ENCODE data around the gene ANKMY1.
"Not testable (repeated sequence)": the region's sequence is repeated elsewhere in the genome, so short reads cannot be mapped to it uniquely, and the experiment has no call there.

The ANKMY1 gene

DNA sequence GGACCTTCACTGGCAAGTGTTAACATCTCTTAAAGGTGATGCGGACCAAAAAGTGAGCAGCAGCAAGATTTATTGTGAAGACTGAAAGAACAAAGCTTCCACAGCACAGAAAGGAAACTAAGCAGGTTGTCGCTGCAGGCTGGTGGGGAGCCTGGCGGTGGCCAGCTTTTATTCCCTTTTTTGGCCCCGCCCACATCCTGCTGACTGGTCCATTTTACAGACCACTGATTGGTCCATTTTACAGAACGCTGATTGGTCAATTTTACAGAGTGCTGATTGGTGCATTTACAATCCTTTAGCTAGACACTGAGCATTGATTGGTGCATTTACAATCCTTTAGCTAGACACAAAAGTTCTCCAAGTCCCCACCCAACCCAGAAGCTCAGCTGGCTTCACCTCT lies 35.9 kb downstream of the ANKMY1 start:
- DNase-seq (ENCODE audit: low read depth in 2 of 2): not testable (repeated sequence)

DNA sequence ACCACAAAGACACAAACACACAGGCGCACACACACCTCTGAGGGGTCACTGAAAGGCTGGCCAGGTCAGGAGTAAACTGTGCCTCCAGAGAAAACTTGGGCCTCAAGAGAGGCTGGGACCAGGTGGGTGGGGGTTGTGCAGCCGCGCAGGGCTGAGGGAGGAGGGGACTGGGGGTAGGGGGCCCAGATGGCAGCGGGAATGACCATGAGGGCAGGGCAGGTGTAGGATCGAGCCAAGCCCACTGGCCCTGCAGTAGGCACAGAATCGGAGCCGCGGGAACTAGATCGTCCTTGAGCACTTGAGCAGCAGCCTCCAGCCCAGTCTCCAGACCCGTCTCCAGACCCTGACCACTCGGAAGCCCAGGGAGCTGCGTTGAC lies 36.8 kb downstream of the ANKMY1 start:
- DNase-seq (ENCODE audit: low read depth in 2 of 2): no peak

DNA sequence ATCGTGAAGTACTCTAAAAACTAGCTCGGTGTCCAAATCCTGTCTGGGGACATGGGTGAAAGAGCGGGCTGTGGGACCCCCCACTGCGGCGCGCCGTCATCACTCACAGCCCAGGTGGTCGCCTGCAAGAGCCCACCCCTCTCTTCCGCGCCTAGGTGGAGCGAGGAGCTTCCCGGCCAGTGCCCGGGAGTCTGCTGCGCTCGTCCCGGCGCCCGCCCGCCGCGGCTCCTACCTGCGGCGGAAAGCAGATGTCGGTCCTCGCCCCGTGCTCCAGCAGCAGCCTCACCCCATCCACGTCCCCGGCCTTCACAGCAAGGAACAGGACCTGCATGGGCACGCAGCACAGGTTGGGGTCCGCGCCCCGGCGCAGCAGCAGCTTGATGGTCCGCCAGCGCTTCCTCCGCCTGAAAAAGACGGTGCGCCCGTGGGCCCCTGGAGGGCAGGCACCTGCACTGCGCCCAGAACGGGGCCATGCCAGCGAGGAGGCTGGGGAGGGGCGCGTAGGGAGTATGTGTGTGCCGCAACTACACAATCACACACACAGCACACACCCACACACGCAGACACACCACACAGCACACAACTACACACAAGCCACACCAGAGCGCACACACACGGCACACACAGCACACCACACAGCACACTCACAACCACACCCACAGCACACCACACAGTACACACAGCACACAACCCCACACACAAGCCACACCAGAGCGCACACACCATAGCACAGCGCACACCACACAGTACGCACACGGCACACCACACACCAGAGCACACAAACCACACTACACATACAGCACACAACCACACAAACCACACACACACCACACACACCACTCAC lies 37.4 kb downstream of the ANKMY1 start:
- no peak for DNase-seq (ENCODE audit: low read depth in 2 of 2)

DNA sequence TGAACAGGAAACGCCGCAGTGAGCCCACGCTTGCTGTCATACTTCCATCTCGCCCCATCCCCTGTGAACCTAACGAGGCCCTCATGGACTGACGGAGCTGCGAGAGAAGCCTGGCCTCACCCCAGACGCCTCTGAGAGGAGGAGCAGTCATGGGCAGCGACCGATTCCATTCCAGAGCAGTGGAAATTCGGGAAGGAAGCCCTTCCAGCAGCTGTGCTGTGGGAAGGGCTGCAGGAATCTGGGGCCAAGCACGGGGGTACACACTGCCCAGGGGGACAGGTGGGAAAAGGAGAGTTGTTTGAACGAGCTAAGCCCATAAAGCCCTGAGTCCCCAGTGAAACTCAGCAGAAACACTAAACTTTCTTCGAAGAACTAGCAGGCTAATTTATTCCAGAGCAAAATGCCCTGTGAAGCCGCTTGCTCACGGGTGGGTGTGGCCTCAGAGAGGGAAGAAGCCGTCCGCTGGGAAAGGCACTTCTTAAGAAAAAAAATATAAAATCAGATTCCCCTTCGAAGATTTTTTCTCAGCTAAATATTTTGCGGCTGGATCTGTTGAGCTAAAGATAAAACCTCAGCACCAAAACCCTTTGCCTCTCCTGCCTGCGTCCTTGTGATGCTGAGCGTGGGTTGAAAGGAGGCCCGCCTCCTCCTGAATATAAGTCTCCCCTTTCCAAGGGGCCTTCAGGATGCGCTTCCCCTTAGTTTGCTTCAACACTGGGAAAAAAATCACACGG lies 38.2 kb downstream of the ANKMY1 start:
- no peak for DNase-seq (ENCODE audit: low read depth in 2 of 2)

DNA sequence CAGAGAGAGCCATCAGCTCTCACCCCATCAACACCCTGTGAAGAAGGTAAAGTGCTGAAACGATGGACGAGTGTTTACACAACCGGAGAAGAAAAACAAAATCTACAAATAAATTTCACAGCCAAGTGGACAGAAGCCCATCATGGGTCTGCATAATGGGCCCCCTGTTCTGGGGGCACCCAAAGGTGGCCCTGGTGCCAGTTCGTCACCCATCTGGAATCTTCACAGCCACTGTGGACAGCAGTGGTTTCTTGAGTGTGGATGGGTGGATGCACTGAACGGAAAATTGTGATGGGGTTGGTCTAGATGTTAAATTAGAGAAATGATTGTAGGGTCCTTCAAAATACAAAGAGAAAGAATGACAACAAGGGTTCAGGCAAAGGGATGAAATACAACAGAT lies 38.8 kb downstream of the ANKMY1 start:
- no peak for DNase-seq (ENCODE audit: low read depth in 2 of 2)

DNA sequence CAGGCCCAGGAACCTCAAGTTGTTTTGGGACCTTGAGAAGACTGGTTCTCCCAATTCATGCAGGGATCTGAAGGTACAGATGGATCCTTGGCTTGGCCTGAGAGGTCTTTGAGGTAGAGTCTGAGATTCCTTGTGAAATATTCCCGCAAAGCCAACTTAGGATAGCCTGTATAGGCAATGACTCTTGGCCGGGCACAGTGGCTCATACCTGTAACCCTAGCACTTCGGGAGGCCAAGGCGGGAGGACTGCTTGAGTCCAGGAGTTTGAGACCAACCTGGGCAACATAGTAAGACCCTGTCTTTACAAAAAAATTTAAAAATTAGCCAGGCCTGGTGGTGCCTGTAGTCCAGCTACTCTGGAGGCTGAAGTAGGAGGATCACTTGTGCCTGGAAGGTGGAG lies 40.4 kb downstream of the ANKMY1 start:
- no peak for DNase-seq (ENCODE audit: low read depth in 2 of 2)

DNA sequence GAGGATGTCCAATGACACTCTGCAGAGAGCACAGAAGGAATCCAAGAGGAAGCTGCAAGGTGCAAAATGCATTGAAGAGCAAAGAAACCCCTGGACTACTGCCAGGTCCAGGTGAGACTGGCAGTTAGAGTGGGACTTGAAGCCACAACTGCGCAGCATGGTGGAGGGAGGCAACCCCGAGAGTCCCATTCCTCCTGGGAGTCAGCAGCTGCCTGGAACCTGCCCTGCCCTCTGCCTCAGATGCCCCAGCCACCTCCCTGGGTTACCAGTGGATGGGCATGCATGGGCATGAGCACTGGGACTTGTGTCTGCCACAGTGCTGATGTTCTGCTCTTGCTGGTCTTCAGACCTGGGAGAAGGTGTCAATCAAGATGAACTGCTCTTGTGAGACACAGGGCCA lies 43.2 kb downstream of the ANKMY1 start:
- DNase-seq (ENCODE audit: low read depth in 2 of 2): no peak

DNA sequence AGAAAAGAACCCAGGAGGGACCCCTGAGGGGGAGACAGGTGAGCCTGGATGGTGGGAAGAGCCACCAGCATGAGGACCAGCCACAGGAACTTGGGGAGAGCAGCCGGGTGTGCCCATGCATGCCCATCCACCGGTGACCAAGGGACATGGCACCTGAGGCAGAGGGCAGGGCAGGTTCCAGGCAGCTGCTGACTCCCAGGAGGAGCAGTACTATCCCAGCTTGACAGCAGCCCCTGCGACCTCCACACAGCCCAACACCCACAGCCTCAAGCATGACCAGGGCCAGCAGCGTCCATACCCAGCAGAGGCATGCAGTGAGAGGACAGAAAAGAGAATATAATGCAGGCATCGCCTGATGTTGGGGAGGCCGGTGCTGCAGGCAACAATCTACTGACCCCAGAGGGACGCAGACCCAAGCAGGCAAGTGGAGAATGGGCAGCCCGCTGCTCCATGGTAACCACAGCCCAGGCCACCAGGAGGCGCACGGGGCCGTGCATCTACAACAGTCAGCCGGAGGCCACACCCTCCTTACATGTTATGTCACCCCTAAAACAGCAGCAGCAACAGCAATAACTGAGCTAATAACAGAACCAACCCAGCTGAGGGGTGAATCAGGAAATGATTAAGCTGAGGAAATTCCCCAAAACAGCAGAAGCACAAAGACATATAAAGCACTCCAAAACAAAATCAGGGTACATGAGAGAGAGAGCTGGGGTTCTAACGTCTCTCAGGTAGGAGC lies 44.1 kb downstream of the ANKMY1 start:
- DNase-seq (ENCODE audit: low read depth in 2 of 2): peak; percentile 58 to 63

DNA sequence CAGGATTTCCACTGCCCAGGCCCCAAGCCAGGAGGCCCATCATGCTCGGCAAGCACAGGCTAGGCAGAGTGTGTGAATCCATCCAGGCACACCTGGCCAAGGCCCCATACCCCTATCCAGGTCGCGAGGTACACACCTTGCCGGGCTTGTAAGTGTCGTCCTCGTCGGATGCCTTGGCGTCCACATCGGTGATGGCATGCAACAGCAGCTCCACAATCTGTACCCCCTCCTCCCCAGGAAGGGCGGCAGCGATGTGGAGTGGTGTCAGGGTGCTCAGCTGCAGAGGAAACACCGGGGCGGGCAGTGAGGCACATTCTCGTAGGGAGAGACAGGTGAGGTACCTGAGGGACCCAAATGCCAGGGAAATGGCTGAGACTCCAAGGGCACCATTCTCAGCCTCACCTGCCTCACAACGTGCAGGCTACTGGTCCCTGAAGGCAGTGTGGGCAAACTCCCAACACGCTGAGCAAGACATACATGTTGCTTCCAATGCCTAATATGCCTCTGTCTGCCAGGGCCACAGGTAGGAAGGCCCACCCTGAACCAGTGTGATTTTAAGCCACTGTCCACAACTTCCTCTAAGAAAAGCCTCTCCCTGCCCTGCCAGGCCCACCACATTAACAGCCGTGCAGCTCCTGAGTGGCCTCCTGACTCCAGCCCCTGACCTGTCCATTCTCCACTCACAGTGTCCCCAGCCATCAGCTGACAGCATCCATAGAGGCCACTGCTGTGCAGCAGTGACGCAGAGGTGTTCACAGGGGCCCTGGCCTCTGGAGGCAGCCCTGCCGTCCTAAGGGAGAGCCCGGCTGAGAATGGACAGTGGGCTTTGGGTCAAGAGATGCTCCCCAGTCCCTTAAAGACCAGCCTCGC lies 44.9 kb downstream of the ANKMY1 start:
- no peak for DNase-seq (ENCODE audit: low read depth in 2 of 2)

DNA sequence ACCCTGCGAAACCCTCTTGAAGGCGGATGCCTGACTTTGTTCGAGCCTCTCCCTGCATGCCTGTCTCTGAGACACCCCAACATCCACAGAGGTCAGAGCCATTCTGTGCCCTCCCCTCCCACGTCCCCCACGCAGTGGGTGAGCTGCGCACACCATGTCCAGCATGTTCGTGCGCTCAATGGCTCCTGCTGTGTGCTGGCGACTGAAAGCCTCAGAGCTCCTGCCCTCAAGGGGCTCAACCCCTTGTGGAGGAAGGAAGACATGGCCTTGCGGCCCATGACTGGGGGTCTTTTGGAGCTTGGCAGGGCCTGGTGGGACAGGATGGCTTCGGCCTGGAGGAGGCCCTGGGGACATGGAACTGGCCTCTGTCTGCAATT lies 45.7 kb downstream of the ANKMY1 start:
- no peak for DNase-seq (ENCODE audit: low read depth in 2 of 2)

DNA sequence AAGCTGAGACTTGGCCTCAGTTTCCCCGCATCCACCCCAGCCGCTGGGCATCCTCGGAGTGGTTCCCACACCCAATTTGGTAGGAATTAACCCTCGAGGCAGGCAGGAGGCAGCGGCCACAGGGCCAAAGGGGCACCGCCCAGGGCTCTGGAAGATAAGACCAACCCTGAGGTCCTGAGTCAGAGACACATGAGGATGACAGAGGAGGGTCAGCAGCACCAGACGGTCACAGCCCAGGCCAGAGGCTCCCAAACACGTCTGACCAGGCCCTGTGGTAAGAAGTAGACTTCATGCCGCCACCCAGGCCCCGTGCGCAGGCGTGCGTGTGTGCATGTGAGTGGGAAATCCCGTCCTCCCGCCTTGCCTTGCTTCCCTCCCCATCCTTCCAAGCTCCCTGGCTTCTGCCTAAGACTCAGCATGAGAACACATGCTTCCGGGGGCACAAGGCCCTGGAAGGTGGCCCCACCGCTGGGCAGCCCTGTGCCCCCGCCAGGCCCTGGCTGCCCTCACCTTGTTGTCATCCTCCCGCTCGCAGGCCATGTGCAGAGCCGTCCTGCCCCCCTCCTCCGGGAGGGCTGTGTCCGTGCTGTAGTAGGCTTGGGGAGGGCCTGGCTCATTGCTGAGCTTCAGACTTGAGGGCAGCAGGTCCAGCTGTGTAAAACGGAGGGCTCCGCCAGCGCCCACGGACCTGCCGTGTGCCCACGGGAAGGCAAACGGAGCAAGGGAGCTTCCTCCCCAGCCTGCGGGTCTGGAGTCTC lies 46.3 kb downstream of the ANKMY1 start:
- no peak for DNase-seq (ENCODE audit: low read depth in 2 of 2)

DNA sequence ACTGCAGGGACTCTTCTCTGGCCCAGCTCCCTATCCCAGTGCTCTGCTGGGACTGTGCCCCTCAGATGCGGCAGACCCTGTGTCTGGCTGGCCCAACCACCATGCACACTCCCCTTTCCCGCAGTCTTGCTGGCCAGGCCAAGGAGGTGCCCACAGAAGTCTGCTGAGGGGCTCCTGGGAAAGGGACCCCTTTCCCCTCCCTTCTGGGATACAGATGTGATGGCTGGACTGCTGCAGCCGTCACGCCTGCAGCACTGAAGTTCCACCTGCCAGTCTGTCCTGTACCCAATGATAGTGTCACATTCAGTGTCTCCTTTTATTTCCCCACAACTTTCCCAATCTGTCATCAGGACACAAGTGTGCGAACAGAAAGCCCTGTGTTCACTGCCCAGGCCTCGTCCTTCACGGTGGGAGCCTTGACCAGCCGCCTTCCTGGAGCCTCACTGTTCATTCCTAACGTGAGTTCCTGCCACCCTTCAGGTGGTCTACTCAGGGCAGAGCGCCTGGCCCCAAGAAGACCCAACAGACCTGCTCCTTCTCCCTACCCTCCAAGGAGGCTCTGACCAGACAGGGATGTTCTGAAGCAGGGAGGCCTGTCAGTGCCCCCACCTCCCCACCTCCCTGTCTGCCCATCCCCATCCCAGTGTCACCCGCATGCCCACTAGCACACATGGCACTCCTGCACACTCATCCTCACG lies 47.1 kb downstream of the ANKMY1 start:
- no peak for DNase-seq (ENCODE audit: low read depth in 2 of 2)

DNA sequence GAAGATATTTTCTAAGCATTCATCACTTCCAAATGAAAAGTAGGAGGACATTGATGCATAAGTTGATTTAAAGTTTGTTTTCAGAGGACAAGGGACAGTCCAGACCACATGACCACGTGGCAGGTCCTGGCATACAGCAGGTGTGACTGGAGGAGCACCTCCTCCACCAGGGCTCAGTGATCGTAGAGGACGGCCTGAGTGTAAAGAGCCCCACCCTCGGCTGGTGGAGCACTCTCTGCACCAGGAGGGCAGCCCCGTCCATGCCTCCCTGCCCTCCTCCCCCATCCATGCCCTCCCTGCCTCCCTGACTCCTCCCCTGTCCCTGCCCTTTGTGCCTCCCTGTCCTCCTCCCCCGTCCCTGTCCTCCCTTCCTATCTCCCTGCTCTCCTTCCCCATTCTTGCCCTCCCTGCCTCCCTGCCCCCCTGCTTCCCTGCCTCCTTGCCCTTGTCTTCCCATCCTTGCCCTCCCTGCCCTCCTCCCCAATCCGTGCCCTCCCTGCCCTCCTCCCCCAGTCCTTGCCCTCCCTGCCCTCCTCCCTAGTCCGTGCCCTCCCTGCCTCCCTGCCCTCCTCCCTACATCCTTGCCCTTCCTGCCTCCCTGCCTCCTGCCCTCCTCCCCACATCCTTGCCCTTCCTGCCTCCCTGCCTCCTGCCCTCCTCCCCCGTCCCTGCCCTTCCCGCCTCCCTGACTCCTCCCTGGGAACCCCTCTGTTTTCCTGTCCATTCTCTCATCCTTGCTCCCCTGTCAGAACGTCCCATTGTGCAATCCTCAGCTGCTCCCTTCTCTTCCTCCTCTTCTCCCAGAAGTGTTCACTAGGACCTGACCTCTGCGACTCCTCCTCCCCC lies 47.9 kb downstream of the ANKMY1 start:
- no peak for DNase-seq (ENCODE audit: low read depth in 2 of 2)

DNA sequence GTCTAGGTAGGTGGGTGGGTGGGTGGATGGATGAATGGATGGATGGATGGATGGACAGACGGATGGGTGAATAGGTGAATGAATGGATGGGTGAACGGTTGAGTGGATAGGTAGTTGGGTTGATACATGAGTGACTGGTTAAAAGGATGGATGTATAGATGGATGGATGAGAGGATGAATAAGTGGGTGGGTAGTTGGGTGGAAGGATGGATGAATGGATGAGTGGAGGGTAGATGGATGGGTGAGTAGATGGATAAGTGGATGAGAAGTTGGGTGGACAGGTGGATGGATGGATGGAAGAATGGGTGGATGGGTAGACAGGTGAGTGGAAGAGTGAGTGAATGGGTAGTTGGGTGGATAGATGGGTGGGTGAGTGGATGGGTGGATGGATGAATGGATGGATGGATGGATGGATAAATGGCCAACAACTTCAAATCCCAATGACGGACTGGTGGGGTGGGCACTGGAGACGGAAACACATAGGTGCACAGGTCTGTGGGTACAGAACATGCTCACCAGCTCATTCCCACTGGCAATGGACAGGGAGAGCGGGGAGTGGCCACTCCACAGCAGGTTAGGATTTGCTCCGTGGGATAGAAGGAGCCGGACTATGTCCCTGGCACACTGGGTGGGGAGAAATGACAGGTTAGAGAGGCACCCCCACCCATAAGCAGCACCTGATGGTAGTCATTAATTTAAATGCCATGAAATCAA lies 48.8 kb downstream of the ANKMY1 start:
- DNase-seq (ENCODE audit: low read depth in 2 of 2): no peak

DNA sequence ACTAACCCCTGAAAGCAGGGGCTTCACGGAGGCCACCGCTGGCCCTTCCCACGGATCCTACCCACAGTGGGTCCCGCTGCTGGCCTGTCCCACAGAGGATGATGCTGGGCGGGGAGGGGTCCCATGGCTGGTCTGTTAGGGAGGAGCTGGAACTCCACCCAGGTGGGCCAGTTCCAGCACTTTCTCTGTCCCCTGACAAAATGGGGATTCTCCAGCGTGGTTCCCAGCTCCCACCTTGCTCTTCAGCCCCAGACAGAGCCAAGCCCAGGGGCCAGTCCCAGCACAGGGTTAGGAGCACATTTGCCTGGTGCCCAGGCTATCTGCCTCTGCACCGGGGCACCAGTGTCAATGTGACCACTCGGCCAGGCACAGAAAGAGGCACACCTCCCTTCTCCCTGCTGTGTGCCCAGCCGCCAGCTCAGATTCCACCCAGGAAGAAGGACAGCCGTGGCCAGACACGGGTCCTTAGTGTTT lies 50.0 kb downstream of the ANKMY1 start:
- DNase-seq (ENCODE audit: low read depth in 2 of 2): no peak

DNA sequence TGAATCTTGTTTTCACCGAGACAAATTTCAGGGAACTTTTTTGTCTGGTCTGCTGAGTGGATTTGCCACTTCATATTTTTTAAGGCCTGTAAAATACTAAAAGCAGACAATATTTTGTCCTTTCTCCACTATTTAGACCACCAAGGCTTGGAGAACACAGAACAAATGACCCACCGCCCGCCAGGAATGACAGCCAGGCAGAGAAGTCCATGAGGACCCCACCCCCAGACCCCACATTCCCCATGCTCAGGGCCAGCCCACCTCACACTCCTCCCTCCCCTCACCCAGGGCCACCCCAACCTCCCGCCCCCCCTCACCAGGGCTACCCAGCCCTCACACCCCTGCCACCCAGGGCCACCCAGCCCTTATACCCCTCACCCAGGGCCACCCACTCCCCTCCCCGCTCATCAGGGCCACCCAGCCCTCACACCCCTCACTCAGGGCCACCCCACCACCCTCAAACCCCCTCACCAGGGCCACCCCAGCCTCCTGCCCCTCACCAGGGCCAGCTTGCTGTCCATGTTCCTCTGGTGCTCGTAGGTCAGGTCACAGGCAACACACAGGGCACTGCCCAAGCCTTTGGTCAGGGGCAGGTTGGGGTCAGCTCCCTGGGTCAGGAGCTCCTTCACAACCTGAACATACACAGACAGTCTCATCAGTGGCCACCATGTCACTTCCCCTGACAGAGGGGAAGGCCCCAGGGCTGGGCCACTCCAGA lies 50.6 kb downstream of the ANKMY1 start:
- DNase-seq (ENCODE audit: low read depth in 2 of 2): no peak

DNA sequence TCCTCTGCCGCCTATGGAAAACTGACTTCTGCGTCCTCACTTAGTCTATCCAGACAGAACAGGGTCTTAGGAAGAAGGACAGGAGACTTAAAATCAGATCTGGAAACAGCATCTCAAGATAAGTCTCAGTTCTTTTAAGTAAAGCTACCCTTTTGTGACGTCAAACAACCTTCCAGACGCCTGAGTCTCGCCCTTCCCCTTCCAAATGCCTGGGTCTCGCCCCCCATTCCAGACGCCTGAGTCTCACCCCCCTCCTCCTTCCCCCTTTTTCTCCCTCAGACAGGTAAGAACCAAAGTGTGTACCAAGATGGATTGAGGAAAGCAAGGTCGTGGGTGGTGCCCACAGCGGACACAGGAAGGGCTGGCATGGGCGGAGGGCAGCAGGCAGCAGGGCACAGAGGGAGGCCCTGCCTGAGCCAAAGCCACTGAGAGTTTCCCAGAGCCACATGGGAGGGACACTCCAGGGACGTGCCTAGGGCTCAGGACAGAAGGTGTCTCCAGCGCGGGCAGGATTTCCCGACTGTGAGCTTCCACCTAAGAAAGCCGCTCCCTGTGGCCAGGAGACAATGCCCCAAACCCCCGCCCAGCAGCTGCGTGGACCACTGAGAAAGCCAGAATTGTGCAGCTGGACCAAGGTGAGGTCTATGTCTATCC lies 51.3 kb downstream of the ANKMY1 start:
- DNase-seq (ENCODE audit: low read depth in 2 of 2): no peak

Measured in stimulated activated CD4-positive, alpha-beta T cell treated with anti-CD3 and anti-CD28 coated beads, Interleukin-1b, Interleukin-23, amount 100 ng/mL, for 1 hour (primary cell).